Skeletal muscle satellite cell (primary cell): ENCODE measurements around the gene UBE2E3.

ENCODE experiments used
- H3K27me3 ChIP-seq: 2 replicates; pipeline ENCODE4 v1.7.0; 2013; ENCODE audit warnings: low read length; ENCODE audit not compliant: control insufficient read depth, insufficient read depth
- H3K36me3 ChIP-seq: 2 replicates; pipeline ENCODE4 v1.7.0; 2013; ENCODE audit warnings: mild to moderate bottlenecking, control low read depth, low read length; ENCODE audit not compliant: insufficient read depth
- H3K4me1 ChIP-seq: 2 replicates; pipeline ENCODE4 v1.7.0; 2013; ENCODE audit warnings: low read length; ENCODE audit not compliant: control insufficient read depth, insufficient read depth
- H3K4me2 ChIP-seq: 2 replicates; pipeline ENCODE4 v1.7.0; 2013; ENCODE audit warnings: mild to moderate bottlenecking, low read length
- H3K4me3 ChIP-seq: 2 replicates; pipeline ENCODE4 v1.7.0; 2013; ENCODE audit warnings: low read length
- H3K9ac ChIP-seq: 2 replicates; pipeline ENCODE4 v1.7.0; 2013; ENCODE audit warnings: mild to moderate bottlenecking, low read depth, low read length, moderate library complexity
- H3K9me3 ChIP-seq: replicated peaks from 2 replicates; pipeline ENCODE4 v1.7.0; 2013; ENCODE audit warnings: mild to moderate bottlenecking, control low read depth, low read length

UBE2E3 gene

DNA sequence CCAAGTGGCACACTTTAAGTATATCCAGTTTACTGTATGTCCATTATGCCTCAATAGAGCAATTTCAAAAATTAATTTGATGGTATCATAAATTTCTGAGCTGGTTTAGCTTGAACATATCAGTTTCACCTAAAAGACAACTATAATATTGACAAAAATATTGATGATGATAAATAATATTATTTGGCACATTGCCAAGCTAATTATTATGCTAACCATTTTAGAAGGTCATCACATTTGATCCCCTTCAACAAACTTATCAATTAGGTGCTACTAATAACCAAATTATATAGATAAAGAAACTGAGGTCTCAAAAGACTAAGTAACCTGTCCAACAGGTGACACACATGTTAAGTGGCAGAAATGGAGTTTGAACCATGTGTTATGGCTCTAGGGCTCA, 26.9 kb upstream of the UBE2E3 start:
- H3K4me2 ChIP-seq: no peak overlapping the region
- no peak overlapping the region for H3K9ac ChIP-seq
- H3K27me3 ChIP-seq: no peaks in the 10 kb centered on the region
- H3K4me3 ChIP-seq: no peak overlapping the region
- no peaks in the 10 kb centered on the region for H3K4me1 ChIP-seq
- H3K9me3 ChIP-seq: no peaks in the 10 kb centered on the region
- no peaks in the 10 kb centered on the region for H3K36me3 ChIP-seq

DNA sequence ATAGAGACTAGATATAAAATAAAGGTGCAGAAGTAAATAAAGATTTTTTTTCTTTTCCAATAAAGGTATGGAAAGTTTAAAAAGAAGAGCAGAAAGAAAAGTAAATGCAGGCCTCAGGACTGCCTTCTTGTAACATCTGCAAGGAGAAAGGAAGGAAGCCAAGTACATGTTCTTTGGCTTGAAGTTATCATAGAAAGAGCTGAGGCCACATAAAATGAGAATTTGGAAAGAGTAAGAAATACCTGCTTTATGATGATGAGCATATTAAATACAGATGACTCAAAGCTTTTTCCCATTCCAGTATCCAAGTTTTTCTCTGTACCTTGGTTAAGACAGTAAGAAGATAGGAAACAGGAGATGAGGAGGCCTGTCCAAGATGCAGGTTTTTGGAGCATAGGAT, 25.3 kb upstream of the UBE2E3 start:
- Histone ChIP-seq H3K9me3 (no peaks in the 10 kb centered on the region), H3K4me1 (no peaks in the 10 kb centered on the region), H3K9ac (no peak overlapping the region), H3K27me3 (no peaks in the 10 kb centered on the region), H3K36me3 (no peaks in the 10 kb centered on the region), H3K4me2 (no peak overlapping the region), H3K4me3 (no peak overlapping the region)

DNA sequence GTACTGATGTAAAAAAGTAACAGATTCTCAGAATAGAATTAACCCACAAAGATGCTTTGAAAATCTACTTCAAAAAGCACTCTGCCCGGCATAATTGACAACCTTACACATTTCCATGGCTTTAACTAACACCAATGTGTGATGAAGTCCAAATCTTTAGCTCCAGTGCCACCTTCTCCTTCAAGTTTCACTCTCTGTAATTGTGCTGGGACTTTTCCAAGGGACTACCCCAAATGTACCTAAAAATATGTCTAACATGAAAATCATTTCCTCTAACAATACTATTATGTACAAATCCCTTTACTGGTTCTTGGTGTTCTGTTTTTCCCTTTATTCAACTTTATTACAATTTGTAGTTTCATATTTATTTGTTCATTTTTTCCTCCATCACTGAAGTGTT, 20.6 kb upstream of the UBE2E3 start:
- Histone ChIP-seq H3K9me3 (no peaks in the 10 kb centered on the region), H3K9ac (no peak overlapping the region), H3K4me2 (no peak overlapping the region), H3K4me3 (no peak overlapping the region), H3K27me3 (no peaks in the 10 kb centered on the region), H3K36me3 (no peaks in the 10 kb centered on the region), H3K4me1 (no peaks in the 10 kb centered on the region)

DNA sequence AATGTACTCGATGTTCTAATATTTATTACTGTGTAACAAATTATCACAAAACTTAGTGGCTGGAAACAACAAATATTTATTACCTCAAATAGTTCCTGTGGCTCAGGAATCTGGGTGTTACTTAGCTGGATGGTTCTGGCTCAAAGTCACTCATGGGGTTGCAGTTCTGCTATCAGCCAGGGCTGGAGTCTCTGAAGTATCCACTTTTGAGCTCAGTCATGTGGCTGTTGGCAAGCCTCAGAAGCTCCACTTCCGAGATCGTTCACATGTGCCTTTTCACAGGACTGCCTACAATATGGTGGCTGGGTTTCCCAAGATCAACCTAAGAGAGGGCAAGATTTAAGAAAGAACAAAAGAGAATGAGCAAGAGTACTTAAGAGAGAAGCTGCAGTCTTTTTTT, 19.4 kb upstream of the UBE2E3 start:
- Histone ChIP-seq H3K27me3 (no peaks in the 10 kb centered on the region), H3K4me1 (no peaks in the 10 kb centered on the region), H3K36me3 (no peaks in the 10 kb centered on the region), H3K9ac (no peak overlapping the region), H3K4me3 (no peak overlapping the region), H3K4me2 (no peak overlapping the region), H3K9me3 (no peaks in the 10 kb centered on the region)

DNA sequence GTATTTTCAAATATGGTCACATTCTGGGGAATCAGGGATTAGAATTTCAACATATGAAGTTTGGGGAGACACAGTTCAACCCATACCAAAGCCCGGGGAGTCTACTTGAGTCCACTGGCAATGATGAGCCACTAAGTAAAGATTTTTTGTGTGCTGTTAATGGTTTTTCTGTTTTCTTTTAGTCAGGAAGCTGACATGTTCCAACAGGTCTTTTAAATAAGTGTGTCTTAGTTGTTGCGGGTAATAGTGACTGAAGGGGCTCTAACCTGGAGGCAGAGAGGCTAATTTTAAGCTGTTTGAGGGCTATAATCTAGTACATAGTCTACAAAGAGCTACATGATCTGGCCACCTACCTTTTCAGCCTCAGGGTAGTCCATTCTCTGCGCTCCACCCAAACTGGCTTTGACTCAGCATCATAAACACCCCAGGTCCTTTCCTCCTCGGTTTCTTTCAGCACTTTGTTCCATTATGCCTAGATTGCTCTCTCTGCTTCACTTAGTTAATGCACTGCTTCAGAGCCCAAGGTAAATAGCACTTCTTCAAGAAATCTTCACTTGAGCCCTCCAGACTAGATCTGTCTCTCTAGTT, 17.6 kb upstream of the UBE2E3 start:
- Histone ChIP-seq H3K4me3 (no peak overlapping the region), H3K27me3 (no peaks in the 10 kb centered on the region), H3K9me3 (no peaks in the 10 kb centered on the region), H3K9ac (no peak overlapping the region), H3K4me1 (no peaks in the 10 kb centered on the region), H3K36me3 (no peaks in the 10 kb centered on the region), H3K4me2 (no peak overlapping the region)

DNA sequence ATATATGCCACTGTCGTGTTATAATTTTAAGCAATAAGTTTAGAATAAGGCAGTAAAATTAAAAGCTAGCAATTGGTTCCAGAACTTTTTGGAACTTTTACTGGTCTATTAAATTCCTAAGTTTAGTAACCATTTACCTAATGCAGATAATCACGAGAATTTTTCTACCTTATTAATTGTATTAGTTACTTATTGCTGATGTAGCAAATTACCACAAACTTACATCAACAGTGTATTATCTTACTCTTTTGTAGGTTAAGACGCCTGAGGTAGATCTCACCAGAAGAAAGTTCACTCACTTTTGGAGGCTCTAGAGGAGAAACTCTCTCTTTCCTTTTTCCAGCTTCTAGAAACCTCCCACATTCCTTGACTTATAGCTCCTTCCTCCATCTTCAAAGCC, 14.0 kb upstream of the UBE2E3 start:
- Histone ChIP-seq H3K36me3 (no peaks in the 10 kb centered on the region), H3K4me1 (no peaks in the 10 kb centered on the region), H3K27me3 (no peaks in the 10 kb centered on the region), H3K9ac (no peak overlapping the region), H3K9me3 (no peaks in the 10 kb centered on the region), H3K4me2 (no peak overlapping the region), H3K4me3 (no peak overlapping the region)

DNA sequence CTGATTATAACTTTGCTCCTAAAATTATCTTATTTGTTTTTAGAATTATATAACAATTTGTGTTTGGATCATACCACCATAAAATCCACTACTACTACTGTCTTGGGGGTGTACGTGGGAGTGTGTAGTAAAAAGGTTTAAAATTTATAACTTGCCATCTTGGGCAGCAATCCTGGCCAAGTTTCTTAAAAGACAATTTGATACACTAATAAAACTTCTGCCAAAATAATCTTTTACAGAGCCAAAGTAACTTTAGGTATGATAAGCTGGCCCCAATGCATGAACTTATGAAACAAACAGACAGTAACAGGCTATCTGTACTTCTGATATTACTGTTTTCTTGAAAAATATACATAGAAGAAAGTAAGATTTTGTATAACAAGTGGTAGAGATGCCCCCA, 11.3 kb upstream of the UBE2E3 start:
- no peaks in the 10 kb centered on the region for H3K36me3 ChIP-seq
- no peak overlapping the region for H3K9ac ChIP-seq
- no peaks in the 10 kb centered on the region for H3K9me3 ChIP-seq
- H3K27me3 ChIP-seq: no peaks in the 10 kb centered on the region
- H3K4me1 ChIP-seq: no peaks in the 10 kb centered on the region
- H3K4me3 ChIP-seq: no peak overlapping the region
- H3K4me2 ChIP-seq: no peak overlapping the region

DNA sequence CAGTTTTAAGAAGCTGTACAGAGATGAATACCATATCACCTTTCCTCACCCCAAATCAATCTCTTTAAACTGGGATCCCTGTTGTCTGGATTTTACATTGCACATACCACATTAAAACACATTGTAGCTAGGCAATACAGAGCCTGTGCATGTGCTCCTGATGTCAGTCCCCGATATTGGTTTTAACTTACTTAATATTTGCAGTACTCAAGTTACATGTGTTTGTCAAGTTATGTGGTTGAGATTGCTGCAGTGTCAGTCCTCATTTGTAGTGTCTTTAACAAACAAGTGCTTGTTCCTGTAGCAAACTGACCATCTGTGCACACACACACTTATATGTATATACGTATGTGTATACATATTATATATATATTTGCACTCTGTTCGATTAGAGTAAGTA, 10.4 kb upstream of the UBE2E3 start:
- no peak overlapping the region for H3K9ac ChIP-seq
- H3K4me1 ChIP-seq: no peaks in the 10 kb centered on the region
- H3K36me3 ChIP-seq: no peaks in the 10 kb centered on the region
- no peak overlapping the region for H3K4me2 ChIP-seq
- H3K9me3 ChIP-seq: no peaks in the 10 kb centered on the region
- no peak overlapping the region for H3K4me3 ChIP-seq
- no peaks in the 10 kb centered on the region for H3K27me3 ChIP-seq

DNA sequence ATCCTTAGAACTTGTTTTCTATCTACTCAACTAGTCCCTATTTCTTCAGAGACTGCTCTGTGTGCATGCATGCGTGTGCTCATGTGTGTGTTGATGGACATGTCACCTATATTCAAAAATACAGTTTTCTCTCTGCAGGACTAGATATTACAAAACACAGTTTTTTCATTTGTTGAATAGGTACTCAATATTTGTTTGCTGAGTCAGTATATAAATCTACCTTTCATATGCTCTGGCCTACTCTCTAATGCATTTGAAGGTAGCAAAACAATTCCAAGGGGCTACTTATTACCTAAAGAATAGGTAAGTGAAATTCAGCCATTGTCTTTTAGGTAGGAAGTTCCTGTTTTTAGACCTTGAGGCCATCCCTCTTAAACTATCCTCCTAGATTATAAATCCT, 8.6 kb upstream of the UBE2E3 start:
- Histone ChIP-seq H3K4me1 (no peaks in the 10 kb centered on the region), H3K9ac (no peak overlapping the region), H3K36me3 (no peaks in the 10 kb centered on the region), H3K27me3 (no peaks in the 10 kb centered on the region), H3K4me2 (no peak overlapping the region), H3K4me3 (no peak overlapping the region), H3K9me3 (no peaks in the 10 kb centered on the region)

DNA sequence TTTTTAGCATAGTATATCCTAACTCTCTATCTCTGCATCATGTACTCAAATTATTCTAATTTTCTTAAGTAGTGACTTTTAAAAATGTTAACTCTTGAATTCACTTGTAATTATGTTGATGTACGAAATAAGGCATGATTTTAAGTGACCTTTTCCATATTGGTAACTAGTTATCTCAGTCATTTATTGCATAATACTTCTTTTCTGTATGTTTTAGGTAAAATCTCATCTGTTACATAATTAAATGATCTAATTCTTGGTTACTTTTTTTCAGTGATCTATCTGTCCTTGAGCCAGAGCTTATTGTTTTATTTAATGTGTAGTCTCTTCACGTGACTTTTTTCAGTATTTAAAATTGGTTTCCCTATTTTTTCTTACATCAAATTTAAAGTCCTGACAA, 4.8 kb upstream of the UBE2E3 start:
- no peaks in the 10 kb centered on the region for H3K36me3 ChIP-seq
- no peak overlapping the region for H3K9ac ChIP-seq
- H3K9me3 ChIP-seq: no peaks in the 10 kb centered on the region
- H3K4me2 ChIP-seq: no peak overlapping the region
- no peak overlapping the region for H3K4me3 ChIP-seq
- H3K27me3 ChIP-seq: no peaks in the 10 kb centered on the region
- peaks cover 11% of the 10 kb centered on the region for H3K4me1 ChIP-seq

DNA sequence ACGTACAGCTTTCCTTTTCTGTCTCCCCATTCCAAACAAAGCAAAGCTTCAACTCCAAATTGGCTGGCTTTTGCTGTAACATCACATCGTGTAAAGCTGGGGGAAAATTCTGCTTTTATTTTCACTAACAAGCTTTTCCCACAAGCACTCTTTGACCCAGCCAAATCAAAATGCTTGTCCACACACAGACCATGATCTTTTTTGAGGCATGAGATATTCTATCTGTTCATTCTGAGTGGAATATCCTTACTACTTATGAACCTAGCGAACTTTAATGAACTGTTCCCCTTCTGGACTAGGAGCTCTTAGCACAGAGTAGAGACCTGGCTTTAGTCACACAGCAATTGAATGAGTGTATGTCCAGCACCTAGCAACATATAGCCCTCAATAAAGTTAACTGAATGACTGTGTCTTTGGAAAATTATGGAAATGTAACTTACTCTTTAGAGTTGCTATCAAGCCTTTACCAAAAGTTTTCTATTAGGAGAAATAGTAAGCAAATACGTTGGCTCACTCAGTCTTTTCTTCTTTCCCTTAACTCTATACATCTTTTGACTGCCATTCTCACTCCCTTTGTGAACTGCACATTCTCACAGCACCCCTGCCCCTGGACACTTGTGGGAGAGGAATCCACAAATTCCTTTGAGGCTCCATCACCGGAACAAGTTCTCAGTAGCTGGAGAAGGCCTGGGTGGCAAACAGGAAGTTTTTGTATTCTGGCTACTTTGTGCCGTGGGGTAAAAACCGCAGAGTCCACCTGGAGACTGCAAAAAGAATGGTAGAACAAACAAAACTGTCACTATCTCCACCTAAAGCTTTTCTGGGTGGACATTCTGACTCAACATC, 1.3 kb upstream of the UBE2E3 start:
- H3K9me3 ChIP-seq: no peaks in the 10 kb centered on the region
- peak overlapping the region; percentile 92 for H3K4me3 ChIP-seq

DNA sequence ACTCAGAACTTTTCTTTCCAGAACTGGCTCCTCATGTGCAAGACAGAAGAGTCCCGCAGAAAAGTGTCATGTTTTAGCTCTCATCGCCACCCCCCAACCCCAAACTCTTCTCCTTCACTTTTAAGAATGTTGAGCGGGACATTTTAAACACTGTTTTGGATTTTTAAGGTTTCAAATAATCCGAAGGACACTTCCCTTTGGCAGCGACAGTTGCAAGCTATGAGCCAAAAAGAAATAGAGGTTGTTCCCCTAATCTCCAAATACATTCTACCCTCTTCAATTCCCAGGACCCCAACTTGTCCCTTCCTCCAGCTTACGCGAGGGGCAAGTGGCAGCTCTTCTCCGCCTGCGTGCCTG, 678 bp upstream of the UBE2E3 start:
- Histone ChIP-seq H3K9ac (peak overlapping the region; percentile 79), H3K27me3 (no peaks in the 10 kb centered on the region)

More for the DNA sequence above, 1.3 kb upstream of the UBE2E3 start:
- H3K9ac ChIP-seq: peak overlapping the region; percentile 79
- H3K36me3 ChIP-seq: peaks cover 10% of the 10 kb centered on the region
- H3K4me2 ChIP-seq: peak overlapping the region; percentile 83
- no peaks in the 10 kb centered on the region for H3K27me3 ChIP-seq
- H3K4me1 ChIP-seq: peaks cover 29% of the 10 kb centered on the region

More for the DNA sequence above, 678 bp upstream of the UBE2E3 start:
- Histone ChIP-seq H3K4me2 (peak overlapping the region; percentile 83), H3K4me3 (peak overlapping the region; percentile 92), H3K36me3 (peaks cover 16% of the 10 kb centered on the region), H3K9me3 (no peaks in the 10 kb centered on the region), H3K4me1 (peaks cover 33% of the 10 kb centered on the region)
